K562 (cell line): ENCODE results near the gene MT4. TPM values are rescaled to one million over a fixed set of nuclear protein-coding genes. Genes with fewer than 3 reads are reported as not detected.

ENCODE experiments used
- HDAC2 ChIP-seq: fragments of 450-650 bp; IDR thresholded peaks from 2 replicates; pipeline ENCODE4 v1.6.1; 2016; ENCODE audit warnings: mild to moderate bottlenecking
- NELFE ChIP-seq: IDR thresholded peaks from 2 replicates; pipeline ENCODE4 v1.6.1; 2011; ENCODE audit warnings: mild to moderate bottlenecking; ENCODE audit not compliant: insufficient read depth, insufficient read length
- NFIX ChIP-seq: fragments of 250-450 bp; sonication (Bioruptor Pico); IDR thresholded peaks from 2 replicates; pipeline ENCODE4 v1.4.0; 2020; ENCODE audit warnings: low read depth, mild to moderate bottlenecking, moderate library complexity
- POLR2G ChIP-seq: fragments of 200-400 bp; formaldehyde crosslinking; IDR thresholded peaks from 2 replicates; pipeline ENCODE4 v1.6.1; 2017; ENCODE audit warnings: low read depth, mild to moderate bottlenecking, antibody characterized with exemption, low read length, moderate library complexity
- SAP30 ChIP-seq: fragments of 200-600 bp; sonication (generic); IDR thresholded peaks from 2 replicates; pipeline ENCODE4 v1.6.1; 2012; ENCODE audit warnings: borderline replicate concordance, low read depth, mild to moderate bottlenecking, moderate library complexity, low read length, control low read depth, inconsistent platforms; ENCODE audit not compliant: insufficient read depth, poor library complexity, severe bottlenecking
- SMARCA4 ChIP-seq: fragments of 450-650 bp; IDR thresholded peaks from 2 replicates; pipeline ENCODE4 v1.6.1; 2016
- SP1 ChIP-seq: sonication (generic); formaldehyde crosslinking; IDR thresholded peaks from 2 replicates; pipeline ENCODE4 v1.8.1; 2022; ENCODE audit warnings: mild to moderate bottlenecking, missing genetic modification reagents
- SRSF3 ChIP-seq: fragments of 200-400 bp; formaldehyde crosslinking; IDR thresholded peaks from 2 replicates; pipeline ENCODE4 v1.6.1; 2016; ENCODE audit warnings: mild to moderate bottlenecking, low read length, moderate library complexity; ENCODE audit not compliant: insufficient read depth
- SRSF9 ChIP-seq: fragments of 200-400 bp; formaldehyde crosslinking; IDR thresholded peaks from 2 replicates; pipeline ENCODE4 v1.6.1; 2017; ENCODE audit warnings: low read depth, low read length, borderline replicate concordance
- YY1 ChIP-seq, 3 experiments: IDR thresholded peaks; 2 replicates each; pipeline ENCODE4 v1.6.1; 2011; ENCODE audit warnings: low read length in 2 of 3, mild to moderate bottlenecking in 2 of 3, moderate library complexity in 2 of 3, borderline replicate concordance in 1 of 3, control low read depth in 1 of 3, low read depth in 1 of 3; ENCODE audit not compliant: insufficient read depth in 3 of 3, insufficient replicate concordance in 2 of 3, control insufficient read depth in 1 of 3, insufficient read length in 1 of 3; ENCODE audit errors: extremely low read depth in 1 of 3
- polyA plus RNA-seq, 8 experiments: library from polyadenylated mRNA; depleted of rRNA in 4 of 8; stranded (reverse) in 5 of 8; unstranded in 3 of 8; fragments of >200 nt; fragmentation: Nextera tagmentation in 2 of 8; fragmentation: Illumina TruSeq in 1 of 8; extraction: Ambion mirVana in 2 of 8; extraction: Trizol in 1 of 8; gene quantifications; 2 replicates each; pipeline versions ENCODE4 v1.2.1 to v1.2.3, GENCODE V29; 2011 to 2014; ENCODE audit warnings: inconsistent platforms in 1 of 8, missing spikeins in 1 of 8
- total RNA-seq, 7 experiments: library from RNA; depleted of rRNA in 6 of 7; stranded (reverse); fragments of >200 nt in 6 of 7; fragmentation: Illumina TruSeq in 2 of 7; extraction: Trizol in 2 of 7; gene quantifications; 2 replicates each; pipeline versions ENCODE4 v1.2.1 to v1.2.3, GENCODE V29; 2011 to 2021; ENCODE audit warnings: low replicate concordance in 1 of 7
- TF ChIP-seq, protein P1 (sequence below): sonication (generic); formaldehyde crosslinking; IDR thresholded peaks from 2 replicates; pipeline ENCODE4 v1.8.0; 2022; ENCODE audit warnings: missing genetic modification reagents, mild to moderate bottlenecking, moderate library complexity, borderline replicate concordance
- TF ChIP-seq, protein P2 (sequence below): fragments of 450-650 bp; IDR thresholded peaks from 2 replicates; pipeline ENCODE4 v1.7.1; 2018; ENCODE audit warnings: mild to moderate bottlenecking, low read depth; ENCODE audit not compliant: partially characterized antibody
- TF ChIP-seq, protein P3 (sequence below): fragments of 450-650 bp; IDR thresholded peaks from 2 replicates; pipeline ENCODE4 v1.6.1; 2018; ENCODE audit warnings: mild to moderate bottlenecking, low read depth; ENCODE audit not compliant: partially characterized antibody
- TF ChIP-seq, protein P4 (sequence below): fragments of 450-650 bp; IDR thresholded peaks from 2 replicates; pipeline ENCODE4 v1.6.1; 2016; ENCODE audit warnings: borderline replicate concordance
- TF ChIP-seq, protein P5 (sequence below): fragments of 250-450 bp; sonication (Bioruptor Pico); IDR thresholded peaks from 2 replicates; pipeline ENCODE4 v1.8.0; 2021; ENCODE audit warnings: mild to moderate bottlenecking, moderate library complexity

MT4 gene
- total and polyA plus RNA-seq, 9 of the 15 experiments (the other 6 are each of a cell fraction or from before 2014, with no cell fraction given): not detected

DNA sequence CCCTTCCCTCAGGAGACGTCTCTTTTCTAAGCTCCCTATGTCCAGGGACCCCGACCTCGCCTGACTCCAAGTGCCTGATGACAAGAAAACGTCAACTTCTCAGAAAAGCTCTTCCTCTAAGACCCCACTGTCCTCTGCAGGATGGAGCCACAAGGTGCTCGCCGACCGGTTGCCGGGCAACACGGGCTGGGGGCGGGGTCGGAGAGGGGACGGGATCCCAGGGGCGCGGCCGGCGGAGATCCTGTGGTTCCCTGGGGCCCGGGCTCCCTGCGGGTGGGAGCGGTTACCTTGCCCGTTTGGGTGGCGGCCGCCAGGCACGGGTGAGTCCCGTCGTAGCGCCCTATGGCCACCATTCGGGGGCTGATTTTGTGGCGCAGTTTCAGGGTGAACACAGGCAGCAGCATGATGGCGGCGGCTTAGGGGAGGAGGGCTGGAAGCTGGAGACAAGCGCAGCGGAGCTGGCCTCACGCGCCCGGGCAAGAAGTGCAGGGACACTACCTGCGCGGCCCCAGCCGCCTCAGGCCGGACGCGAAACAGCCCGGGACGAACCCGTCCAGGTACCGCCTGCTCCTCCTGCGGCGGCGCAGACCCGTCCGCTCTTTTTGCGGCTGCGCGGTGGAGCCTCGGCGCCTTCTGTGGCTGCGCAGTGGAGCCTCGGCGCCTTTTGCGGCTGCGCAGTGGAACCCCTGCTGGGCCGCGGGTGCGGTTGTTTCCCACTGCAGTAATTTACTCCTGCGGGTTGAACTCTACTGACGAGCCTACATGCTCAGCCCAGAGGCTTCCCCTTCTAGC lies 45.2 kb upstream of the MT4 start, which contains the start of gene BBS2 (continued):
- TF ChIP-seq, protein P1, sequence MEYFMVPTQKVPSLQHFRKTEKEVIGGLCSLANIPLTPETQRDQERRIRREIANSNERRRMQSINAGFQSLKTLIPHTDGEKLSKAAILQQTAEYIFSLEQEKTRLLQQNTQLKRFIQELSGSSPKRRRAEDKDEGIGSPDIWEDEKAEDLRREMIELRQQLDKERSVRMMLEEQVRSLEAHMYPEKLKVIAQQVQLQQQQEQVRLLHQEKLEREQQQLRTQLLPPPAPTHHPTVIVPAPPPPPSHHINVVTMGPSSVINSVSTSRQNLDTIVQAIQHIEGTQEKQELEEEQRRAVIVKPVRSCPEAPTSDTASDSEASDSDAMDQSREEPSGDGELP: peak; percentile 52; the same call in 1 of the 2 replicates
- TF ChIP-seq SRSF9: no peak
- peak; percentile 79 for TF ChIP-seq POLR2G
- TF ChIP-seq SRSF3: no peak
- no peak for TF ChIP-seq NFIX
- TF ChIP-seq, protein P2, sequence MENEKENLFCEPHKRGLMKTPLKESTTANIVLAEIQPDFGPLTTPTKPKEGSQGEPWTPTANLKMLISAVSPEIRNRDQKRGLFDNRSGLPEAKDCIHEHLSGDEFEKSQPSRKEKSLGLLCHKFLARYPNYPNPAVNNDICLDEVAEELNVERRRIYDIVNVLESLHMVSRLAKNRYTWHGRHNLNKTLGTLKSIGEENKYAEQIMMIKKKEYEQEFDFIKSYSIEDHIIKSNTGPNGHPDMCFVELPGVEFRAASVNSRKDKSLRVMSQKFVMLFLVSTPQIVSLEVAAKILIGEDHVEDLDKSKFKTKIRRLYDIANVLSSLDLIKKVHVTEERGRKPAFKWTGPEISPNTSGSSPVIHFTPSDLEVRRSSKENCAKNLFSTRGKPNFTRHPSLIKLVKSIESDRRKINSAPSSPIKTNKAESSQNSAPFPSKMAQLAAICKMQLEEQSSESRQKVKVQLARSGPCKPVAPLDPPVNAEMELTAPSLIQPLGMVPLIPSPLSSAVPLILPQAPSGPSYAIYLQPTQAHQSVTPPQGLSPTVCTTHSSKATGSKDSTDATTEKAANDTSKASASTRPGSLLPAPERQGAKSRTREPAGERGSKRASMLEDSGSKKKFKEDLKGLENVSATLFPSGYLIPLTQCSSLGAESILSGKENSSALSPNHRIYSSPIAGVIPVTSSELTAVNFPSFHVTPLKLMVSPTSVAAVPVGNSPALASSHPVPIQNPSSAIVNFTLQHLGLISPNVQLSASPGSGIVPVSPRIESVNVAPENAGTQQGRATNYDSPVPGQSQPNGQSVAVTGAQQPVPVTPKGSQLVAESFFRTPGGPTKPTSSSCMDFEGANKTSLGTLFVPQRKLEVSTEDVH: no peak
- 0 out of 2 replicates have a peak, but pooled peaks have one; percentile 18 for TF ChIP-seq SMARCA4
- TF ChIP-seq, protein P3, sequence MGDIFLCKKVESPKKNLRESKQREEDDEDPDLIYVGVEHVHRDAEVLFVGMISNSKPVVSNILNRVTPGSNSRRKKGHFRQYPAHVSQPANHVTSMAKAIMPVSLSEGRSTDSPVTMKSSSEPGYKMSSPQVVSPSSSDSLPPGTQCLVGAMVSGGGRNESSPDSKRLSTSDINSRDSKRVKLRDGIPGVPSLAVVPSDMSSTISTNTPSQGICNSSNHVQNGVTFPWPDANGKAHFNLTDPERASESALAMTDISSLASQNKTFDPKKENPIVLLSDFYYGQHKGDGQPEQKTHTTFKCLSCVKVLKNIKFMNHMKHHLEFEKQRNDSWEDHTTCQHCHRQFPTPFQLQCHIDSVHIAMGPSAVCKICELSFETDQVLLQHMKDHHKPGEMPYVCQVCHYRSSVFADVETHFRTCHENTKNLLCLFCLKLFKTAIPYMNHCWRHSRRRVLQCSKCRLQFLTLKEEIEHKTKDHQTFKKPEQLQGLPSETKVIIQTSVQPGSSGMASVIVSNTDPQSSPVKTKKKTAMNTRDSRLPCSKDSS: no peak
- TF ChIP-seq, protein P4, sequence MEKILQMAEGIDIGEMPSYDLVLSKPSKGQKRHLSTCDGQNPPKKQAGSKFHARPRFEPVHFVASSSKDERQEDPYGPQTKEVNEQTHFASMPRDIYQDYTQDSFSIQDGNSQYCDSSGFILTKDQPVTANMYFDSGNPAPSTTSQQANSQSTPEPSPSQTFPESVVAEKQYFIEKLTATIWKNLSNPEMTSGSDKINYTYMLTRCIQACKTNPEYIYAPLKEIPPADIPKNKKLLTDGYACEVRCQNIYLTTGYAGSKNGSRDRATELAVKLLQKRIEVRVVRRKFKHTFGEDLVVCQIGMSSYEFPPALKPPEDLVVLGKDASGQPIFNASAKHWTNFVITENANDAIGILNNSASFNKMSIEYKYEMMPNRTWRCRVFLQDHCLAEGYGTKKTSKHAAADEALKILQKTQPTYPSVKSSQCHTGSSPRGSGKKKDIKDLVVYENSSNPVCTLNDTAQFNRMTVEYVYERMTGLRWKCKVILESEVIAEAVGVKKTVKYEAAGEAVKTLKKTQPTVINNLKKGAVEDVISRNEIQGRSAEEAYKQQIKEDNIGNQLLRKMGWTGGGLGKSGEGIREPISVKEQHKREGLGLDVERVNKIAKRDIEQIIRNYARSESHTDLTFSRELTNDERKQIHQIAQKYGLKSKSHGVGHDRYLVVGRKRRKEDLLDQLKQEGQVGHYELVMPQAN: peak; percentile 62; the same call in 1 of the 2 replicates
- TF ChIP-seq YY1 (IDR thresholded peaks at IDR 0.05; ENCODE audit: borderline replicate concordance in 1 of 3, control insufficient read depth in 1 of 3, extremely low read depth in 1 of 3, insufficient read depth in 3 of 3, insufficient read length in 1 of 3, insufficient replicate concordance in 2 of 3, low read depth in 1 of 3, low read length in 2 of 3): peak; percentile 55 to 84 (median 62)
- peak; percentile 51 for TF ChIP-seq SAP30
- no peak for TF ChIP-seq NELFE
- TF ChIP-seq, protein P5, sequence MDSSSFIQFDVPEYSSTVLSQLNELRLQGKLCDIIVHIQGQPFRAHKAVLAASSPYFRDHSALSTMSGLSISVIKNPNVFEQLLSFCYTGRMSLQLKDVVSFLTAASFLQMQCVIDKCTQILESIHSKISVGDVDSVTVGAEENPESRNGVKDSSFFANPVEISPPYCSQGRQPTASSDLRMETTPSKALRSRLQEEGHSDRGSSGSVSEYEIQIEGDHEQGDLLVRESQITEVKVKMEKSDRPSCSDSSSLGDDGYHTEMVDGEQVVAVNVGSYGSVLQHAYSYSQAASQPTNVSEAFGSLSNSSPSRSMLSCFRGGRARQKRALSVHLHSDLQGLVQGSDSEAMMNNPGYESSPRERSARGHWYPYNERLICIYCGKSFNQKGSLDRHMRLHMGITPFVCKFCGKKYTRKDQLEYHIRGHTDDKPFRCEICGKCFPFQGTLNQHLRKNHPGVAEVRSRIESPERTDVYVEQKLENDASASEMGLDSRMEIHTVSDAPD (CRISPR knock-in tag): no peak
- 0 out of 2 replicates have a peak, but pooled peaks have one; percentile 45 for TF ChIP-seq HDAC2
- TF ChIP-seq SP1 (CRISPR knock-in tag): peak; percentile 53; the same call in 1 of the 2 replicates
